GM18526 (cell line): ENCODE results near the gene BCL7C.

Experiments
- POLR2A ChIP-seq: IDR thresholded peaks from 3 replicates; pipeline ENCODE4 v1.6.1; 2011; ENCODE audit not compliant: insufficient read length; ENCODE audit errors: extremely low read depth

BCL7C gene

DNA sequence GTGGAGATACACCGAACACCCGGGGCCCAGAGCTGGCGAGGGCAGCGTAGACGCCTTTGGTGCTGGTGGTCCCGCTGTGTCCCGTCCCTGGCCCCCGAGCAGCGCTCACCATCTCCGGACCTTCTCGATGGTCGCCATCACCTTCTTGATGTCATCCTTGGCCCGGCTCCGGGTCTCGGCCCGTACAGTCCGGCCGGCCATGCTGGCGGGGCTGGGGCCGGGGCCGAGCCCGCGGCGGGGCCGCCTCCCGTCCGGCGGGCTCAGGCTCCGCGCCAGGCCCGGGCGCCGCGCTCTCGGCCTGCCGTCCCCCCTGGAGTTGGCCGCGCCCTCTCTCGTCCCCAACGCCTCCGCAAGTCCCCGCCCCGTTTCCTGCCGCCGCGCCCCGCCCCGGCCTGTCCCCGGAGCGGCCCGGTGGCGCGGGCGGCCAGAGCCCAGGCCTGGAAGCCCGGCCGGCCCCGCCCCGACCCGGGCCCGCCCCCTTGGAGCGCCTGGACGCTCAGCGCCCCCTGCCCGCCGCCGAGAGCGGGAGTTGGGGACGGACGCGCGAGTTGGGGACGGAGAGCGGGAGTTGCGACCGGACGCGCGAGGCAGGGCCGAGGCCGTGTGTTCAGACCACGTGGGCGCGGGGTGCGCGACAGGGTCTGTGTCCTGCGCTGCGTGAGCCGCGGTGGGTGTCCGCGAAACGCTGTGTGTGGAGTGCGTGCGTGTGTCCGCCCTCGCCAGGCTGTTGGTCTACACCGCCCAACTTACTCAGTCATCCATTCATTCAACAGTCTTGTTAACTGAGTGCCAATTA, at the start of gene BCL7C:
TSS of gene BCL7C (minus strand) at position 334 of the 796 bp plus-strand sequence. CDS start at position 201, 133 bp downstream.
- TF ChIP-seq POLR2A, result peak; percentile 63

- no peak for TF ChIP-seq POLR2A
Measured at GRCh38 chr16:30942426-30942806, 48.5 kb upstream of the BCL7C start.

DNA sequence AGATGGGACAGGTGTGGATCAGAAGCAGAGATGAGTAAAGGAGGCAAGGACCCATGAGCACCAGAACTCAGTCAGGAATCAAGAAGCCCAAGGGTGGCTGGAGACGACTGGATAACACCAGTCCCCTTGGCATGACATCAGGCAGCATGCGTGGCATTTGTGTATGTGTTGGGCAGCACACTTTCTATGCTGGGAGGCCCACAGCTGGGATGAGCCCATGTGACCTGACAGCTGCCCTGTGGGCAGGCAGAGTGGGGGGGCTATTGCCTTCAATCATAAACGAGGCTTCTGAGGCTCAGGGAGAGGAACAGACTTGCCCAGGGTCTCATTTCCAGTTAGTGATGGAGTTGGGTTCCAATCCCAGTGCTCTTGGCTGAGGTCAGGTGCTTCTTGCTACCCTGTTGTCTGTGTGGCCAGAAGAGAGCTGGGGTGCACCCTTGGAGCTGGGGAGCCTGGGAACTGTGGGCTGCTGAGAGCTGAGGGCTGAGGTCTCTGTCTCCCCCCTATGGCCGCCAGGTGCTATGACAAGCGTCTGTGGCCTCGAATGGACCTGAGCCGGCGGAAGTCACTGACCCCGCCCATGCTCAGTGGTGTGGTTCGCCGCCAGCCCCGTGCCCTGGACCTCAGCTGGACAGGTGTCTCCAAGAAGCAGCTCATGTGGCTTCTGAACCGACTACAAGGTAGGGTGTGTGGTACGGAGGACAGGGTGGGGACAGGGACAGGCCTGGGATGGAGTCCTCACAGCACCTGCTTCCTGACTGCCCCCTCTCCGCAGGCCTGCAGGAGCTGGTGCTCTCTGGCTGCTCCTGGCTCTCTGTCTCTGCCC, 47.9 kb upstream of the BCL7C start:
- no peak for TF ChIP-seq POLR2A

- TF ChIP-seq POLR2A, result no peak
Measured at GRCh38 chr16:30937692-30938091, 43.8 kb upstream of the BCL7C start.

DNA sequence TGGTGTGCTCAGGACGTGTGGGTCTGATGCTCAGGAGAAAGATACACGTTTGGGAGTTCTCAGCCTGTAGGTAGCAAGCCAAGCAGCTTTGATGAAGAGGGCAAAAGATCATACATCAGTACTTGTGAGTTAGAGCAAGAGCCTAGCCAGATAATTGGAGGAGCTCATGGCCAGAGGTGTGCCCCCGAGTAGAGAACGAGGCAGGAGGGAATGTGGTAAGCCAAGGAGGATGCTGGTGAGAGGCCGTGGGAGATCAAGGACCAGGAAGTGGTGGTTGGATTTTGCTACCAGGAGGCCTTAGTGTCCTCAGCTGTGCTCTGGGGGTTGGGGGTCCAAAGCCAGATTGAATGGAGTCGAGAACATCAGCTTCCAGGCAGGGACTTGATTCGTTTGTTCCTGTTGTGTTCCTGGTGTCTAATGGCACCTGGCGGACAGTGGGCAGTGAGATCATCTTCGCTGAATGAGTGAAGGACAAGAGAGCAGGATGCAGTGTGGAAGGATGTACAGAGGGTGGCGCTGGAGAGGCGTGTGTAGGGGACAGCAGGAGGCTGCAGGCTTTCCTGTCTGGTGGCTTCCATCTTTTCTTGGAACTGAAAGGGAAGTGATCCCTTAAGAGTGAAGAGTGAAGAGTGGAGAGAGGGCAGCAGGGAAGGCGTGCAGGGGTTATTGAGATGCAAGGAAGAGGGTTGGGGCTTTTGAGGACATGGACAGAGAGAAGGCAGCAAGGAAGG, 41.1 kb upstream of the BCL7C start:
- TF ChIP-seq POLR2A, result no peak

DNA sequence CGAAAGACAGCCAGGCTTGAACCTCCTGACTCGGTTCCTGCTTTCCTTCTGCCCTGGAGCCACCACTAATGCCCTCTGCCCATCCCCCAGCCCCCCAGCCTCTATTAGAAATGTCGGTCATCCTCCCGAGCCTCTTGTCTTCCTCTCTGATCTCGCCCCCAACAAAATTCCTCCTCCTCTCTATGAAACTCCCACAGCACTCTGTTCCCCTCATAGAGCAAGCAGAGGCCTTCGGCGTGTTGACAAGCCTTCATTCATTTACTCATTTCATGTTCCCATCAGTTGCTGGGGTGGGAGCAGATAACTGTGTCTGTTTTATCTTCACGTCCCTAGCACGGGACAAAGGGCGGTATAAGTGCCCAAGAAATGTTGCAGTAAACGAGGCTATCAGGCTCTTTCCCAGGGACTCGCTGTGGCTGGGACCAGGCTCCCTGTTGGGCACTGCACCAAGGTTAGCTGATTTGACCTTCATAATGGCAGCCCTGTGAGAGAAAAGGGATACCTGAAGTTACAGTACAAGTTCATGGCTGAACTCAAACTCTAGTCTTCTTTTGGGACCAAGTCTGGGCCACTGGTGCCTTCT, 37.3 kb upstream of the BCL7C start:
- no peak for TF ChIP-seq POLR2A

- no peak for TF ChIP-seq POLR2A
Measured at GRCh38 chr16:30930160-30930571, 36.3 kb upstream of the BCL7C start.

GRCh38 chr16:30929167-30929566, 35.3 kb upstream of the BCL7C start:
- TF ChIP-seq POLR2A, result no peak

GRCh38 chr16:30928390-30928789, 34.5 kb upstream of the BCL7C start:
- TF ChIP-seq POLR2A, result no peak

DNA sequence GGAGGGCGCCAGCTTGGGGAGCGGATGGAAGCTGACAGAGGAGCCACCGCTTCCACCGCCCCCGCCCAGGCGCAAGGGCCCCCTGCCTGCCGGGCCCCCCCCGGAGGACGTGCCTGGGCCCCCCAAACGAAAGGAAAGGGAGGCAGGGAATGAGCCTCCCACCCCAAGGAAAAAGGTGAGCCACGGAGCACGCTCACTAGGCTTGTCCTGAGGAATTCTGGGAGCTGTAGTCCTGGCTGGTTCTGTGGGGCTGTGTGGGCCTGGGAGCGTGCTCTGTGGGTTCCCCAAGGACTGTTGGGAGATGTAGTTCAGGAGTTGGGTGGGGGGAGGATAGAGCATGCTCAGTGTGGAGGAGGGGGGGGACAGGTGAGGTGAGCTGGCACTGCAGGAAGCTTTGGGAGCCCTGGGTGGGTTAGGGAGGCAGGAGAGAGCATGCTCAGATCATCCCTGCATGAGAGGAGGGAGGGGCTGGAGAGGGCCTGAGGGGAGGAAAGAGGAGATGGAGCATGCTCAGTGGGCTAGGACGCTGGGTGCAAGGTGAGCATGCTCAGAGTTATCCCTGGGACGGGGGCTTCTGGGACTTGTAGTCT, 34.0 kb upstream of the BCL7C start:
- no peak for TF ChIP-seq POLR2A

GRCh38 chr16:30926937-30927788, 33.3 kb upstream of the BCL7C start:
- no peak for TF ChIP-seq POLR2A

DNA sequence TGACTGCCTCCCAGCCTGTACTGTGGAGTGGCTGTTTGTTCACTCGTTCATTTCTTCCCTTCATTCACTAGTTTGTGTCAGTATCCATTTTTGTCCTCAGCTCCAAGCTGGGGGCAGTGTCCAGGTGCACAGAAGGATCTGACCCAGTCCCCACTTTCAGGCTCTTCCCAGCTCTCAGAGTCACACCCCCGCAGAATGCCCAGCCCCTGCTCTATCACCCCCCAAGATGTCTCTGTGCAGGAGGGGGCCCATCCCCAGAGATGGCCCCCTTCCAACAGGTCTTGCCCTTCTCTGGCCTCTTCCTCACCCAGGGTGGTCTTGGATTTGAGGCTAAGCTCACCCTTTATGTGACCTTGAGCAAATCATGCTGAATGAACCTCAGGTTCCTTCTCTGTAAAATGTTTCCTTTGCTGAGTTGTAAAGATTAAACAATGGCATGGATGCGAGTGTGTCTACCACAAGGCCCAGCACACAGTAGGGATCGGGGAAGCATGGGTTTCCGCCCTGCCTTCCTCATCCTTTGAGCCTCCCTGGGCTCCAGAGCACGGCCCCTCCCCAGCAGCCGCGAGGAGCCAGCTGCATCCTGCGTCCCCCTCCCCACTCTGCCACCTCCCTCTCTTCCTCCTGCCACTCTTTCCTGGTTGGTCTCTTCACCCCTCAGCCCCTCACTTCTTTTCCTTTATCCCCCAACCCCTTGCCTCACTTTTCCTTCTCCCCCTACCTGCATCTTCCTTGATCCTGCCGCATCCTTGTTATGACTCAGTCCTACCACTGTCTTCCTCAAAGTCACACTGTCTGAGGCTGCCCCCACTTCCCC, 32.3 kb upstream of the BCL7C start:
- TF ChIP-seq POLR2A, result no peak

DNA sequence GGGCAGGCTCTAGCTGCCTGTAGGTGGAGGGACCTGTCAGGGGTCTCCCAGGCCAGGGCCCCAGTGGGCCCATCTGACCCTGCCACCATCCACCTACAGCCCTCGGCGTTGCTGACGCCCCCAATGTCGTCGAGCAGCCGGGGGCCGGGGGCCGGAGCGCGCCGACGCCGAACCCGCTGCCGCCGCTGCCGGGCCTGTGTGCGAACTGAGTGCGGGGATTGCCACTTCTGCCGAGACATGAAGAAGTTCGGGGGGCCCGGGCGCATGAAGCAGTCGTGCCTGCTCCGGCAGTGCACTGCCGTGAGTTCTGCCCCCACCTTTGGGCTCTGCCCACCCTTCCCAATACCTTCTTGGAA, 31.7 kb upstream of the BCL7C start:
- TF ChIP-seq POLR2A, result no peak
